Stimulated activated CD8-positive, alpha-beta memory T cell treated with anti-CD3 and anti-CD28 coated beads, Interleukin-12 subunit alpha, Interleukin-12 subunit beta, amount 100 ng/mL, for 24 hours (primary cell): ENCODE results near the gene CCDC148.
"Not testable (repeated sequence)": the region's sequence is repeated elsewhere in the genome, so short reads cannot be mapped to it uniquely, and the experiment has no call there.

Experiments
- DNase-seq: peaks from one replicate; pipeline ENCODE4 v3.0.0-alpha.2; 2020; ENCODE audit errors: extremely low read depth

CCDC148 gene

GRCh38 chr2:158291544-158292180 lies 164.9 kb downstream of the CCDC148 start:
- DNase-seq = no peak

GRCh38 chr2:158290225-158290624 lies 166.3 kb downstream of the CCDC148 start:
- no peak for DNase-seq

GRCh38 chr2:158276619-158277471 lies 179.7 kb downstream of the CCDC148 start:
- no peak for DNase-seq

GRCh38 chr2:158273791-158274190 lies 182.8 kb downstream of the CCDC148 start:
- DNase-seq = no peak

GRCh38 chr2:158270536-158270935 lies 186.0 kb downstream of the CCDC148 start:
- no peak for DNase-seq

GRCh38 chr2:158269143-158269542 lies 187.4 kb downstream of the CCDC148 start:
- no peak for DNase-seq

- no peak for DNase-seq
Observed at GRCh38 chr2:158266111-158266510, 190.4 kb downstream of the CCDC148 start.

- no peak for DNase-seq
Observed at GRCh38 chr2:158255257-158255656, 201.3 kb downstream of the CCDC148 start.

- no peak for DNase-seq
Observed at GRCh38 chr2:158253170-158253569, 203.4 kb downstream of the CCDC148 start.

- no peak for DNase-seq
Observed at GRCh38 chr2:158251356-158251755, 205.2 kb downstream of the CCDC148 start.

- no peak for DNase-seq
Observed at GRCh38 chr2:158243392-158243791, 213.2 kb downstream of the CCDC148 start.

- DNase-seq = no peak
Observed at GRCh38 chr2:158242280-158242679, 214.3 kb downstream of the CCDC148 start.

- no peak for DNase-seq
Observed at GRCh38 chr2:158240975-158241374, 215.6 kb downstream of the CCDC148 start.

- DNase-seq = no peak
Observed at GRCh38 chr2:158239271-158239670, 217.3 kb downstream of the CCDC148 start.

GRCh38 chr2:158234497-158234896 lies 222.1 kb downstream of the CCDC148 start:
- DNase-seq = no peak

GRCh38 chr2:158232476-158232875 lies 224.1 kb downstream of the CCDC148 start:
- DNase-seq = no peak

- DNase-seq = no peak
Observed at GRCh38 chr2:158228943-158229508, 227.5 kb downstream of the CCDC148 start.

- not testable (repeated sequence) for DNase-seq
Observed at GRCh38 chr2:158223066-158223465, 233.5 kb downstream of the CCDC148 start.

GRCh38 chr2:158221063-158222020 lies 235.2 kb downstream of the CCDC148 start:
- DNase-seq = no peak

GRCh38 chr2:158217593-158217992 lies 239.0 kb downstream of the CCDC148 start:
- no peak for DNase-seq

GRCh38 chr2:158214431-158214830 lies 242.1 kb downstream of the CCDC148 start:
- no peak for DNase-seq

GRCh38 chr2:158213773-158214172 lies 242.8 kb downstream of the CCDC148 start:
- DNase-seq = no peak
